Neural cell (in vitro differentiated cells): Measurements from ENCODE around the gene MAEA. TPM values are rescaled to one million over a fixed set of nuclear protein-coding genes. Genes with fewer than 3 reads are reported as not detected.

Experiments
- H2AFZ ChIP-seq: fragments of 200-600, 300-800 bp; sonication (generic), shearing (Covaris generic); 2 replicates; pipeline ENCODE4 v1.6.0; 2014; ENCODE audit warnings: low read depth, mild to moderate bottlenecking, antibody characterized with exemption, low read length, moderate library complexity
- H3F3A ChIP-seq: fragments of 200-600 bp; shearing (Covaris generic); 2 replicates; pipeline ENCODE4 v1.6.1; 2016; ENCODE audit warnings: mild to moderate bottlenecking, moderate library complexity, mixed read lengths, antibody characterized with exemption, low read length; ENCODE audit not compliant: insufficient read depth, poor library complexity, severe bottlenecking
- H3K27ac ChIP-seq: fragments of 200-600, 300-800 bp; sonication (generic), shearing (Covaris generic); 2 replicates; pipeline ENCODE4 v1.5.1; 2014; ENCODE audit warnings: mild to moderate bottlenecking, low read length, moderate library complexity
- H3K27me3 ChIP-seq: fragments of 300-800, 200-600 bp; sonication (generic), shearing (Covaris generic); 2 replicates; pipeline ENCODE4 v1.6.0; 2014; ENCODE audit warnings: mild to moderate bottlenecking, low read depth, low read length, moderate library complexity; ENCODE audit not compliant: insufficient read depth
- H3K36me3 ChIP-seq: fragments of 300-800, 200-600 bp; sonication (generic), shearing (Covaris generic); 2 replicates; pipeline ENCODE4 v1.5.1; 2014; ENCODE audit warnings: mild to moderate bottlenecking, antibody characterized with exemption, low read length, moderate library complexity; ENCODE audit not compliant: insufficient read depth
- H3K4me2 ChIP-seq: fragments of 300-800, 200-600 bp; sonication (generic), shearing (Covaris generic); 2 replicates; pipeline ENCODE4 v1.6.0; 2014; ENCODE audit warnings: mild to moderate bottlenecking, low read length
- H3K4me3 ChIP-seq: fragments of 300-800, 200-600 bp; sonication (generic), shearing (Covaris generic); 2 replicates; pipeline ENCODE4 v1.5.1; 2014; ENCODE audit warnings: mild to moderate bottlenecking, low read length, moderate library complexity
- H3K79me2 ChIP-seq: fragments of 200-600 bp; shearing (Covaris generic); replicated peaks from 2 replicates; pipeline ENCODE4 v1.6.0; 2014; ENCODE audit warnings: mild to moderate bottlenecking, low read length, moderate library complexity; ENCODE audit not compliant: insufficient read depth
- H3K9ac ChIP-seq: fragments of 300-800, 200-600 bp; sonication (generic), shearing (Covaris generic); 2 replicates; pipeline ENCODE4 v1.6.1; 2016; ENCODE audit warnings: mild to moderate bottlenecking, low read length, mixed read lengths
- H3K9me2 ChIP-seq: fragments of 200-600 bp; shearing (Covaris generic); 2 replicates; pipeline ENCODE4 v1.6.1; 2016; ENCODE audit warnings: mild to moderate bottlenecking, low read length, mixed read lengths; ENCODE audit not compliant: insufficient read depth
- H3K9me3 ChIP-seq: fragments of 200-600, 300-800 bp; sonication (generic), shearing (Covaris generic); 2 replicates; pipeline ENCODE4 v1.6.1; 2016; ENCODE audit warnings: mild to moderate bottlenecking, mixed run types, low read length, moderate library complexity, mixed read lengths
- H4K20me1 ChIP-seq: fragments of 200-600 bp; shearing (Covaris generic); 2 replicates; pipeline ENCODE4 v1.6.1; 2016; ENCODE audit warnings: mild to moderate bottlenecking, mixed run types; ENCODE audit not compliant: insufficient read depth
- EP300 ChIP-seq: fragments of 450-650 bp; conservative IDR thresholded peaks from 2 replicates; pipeline ENCODE4 v1.6.1; 2014; ENCODE audit warnings: antibody characterized with exemption, mild to moderate bottlenecking, moderate library complexity; ENCODE audit not compliant: poor library complexity, severe bottlenecking
- EZH2 ChIP-seq: fragments of 200-600, 300-800 bp; shearing (Covaris generic), sonication (generic); IDR thresholded peaks from 2 replicates; pipeline ENCODE4 v1.6.1; 2014; ENCODE audit warnings: antibody characterized with exemption, low read length, borderline replicate concordance, mild to moderate bottlenecking; ENCODE audit not compliant: insufficient read depth, poor library complexity, severe bottlenecking
- MXI1 ChIP-seq: fragments of 450-650 bp; conservative IDR thresholded peaks from 2 replicates; pipeline ENCODE4 v1.6.1; 2014; ENCODE audit warnings: antibody characterized with exemption, mild to moderate bottlenecking; ENCODE audit not compliant: poor library complexity, severe bottlenecking
- POLR2AphosphoS5 ChIP-seq: IDR thresholded peaks from 2 replicates; pipeline ENCODE4 v1.6.1; 2012
- RAD21 ChIP-seq: fragments of 450-650 bp; conservative IDR thresholded peaks from 2 replicates; pipeline ENCODE4 v1.6.1; 2014; ENCODE audit warnings: antibody characterized with exemption, mild to moderate bottlenecking, moderate library complexity
- SMC3 ChIP-seq: fragments of 450-650 bp; conservative IDR thresholded peaks from 2 replicates; pipeline ENCODE4 v1.6.1; 2014; ENCODE audit warnings: antibody characterized with exemption, mild to moderate bottlenecking, moderate library complexity; ENCODE audit not compliant: poor library complexity
- TAF1 ChIP-seq: IDR thresholded peaks from 2 replicates; pipeline ENCODE4 v1.6.1; 2012; ENCODE audit warnings: low read depth
- polyA plus RNA-seq: library from polyadenylated mRNA; depleted of rRNA; stranded (reverse); fragments of >200 nt; gene quantifications from 2 replicates; pipeline ENCODE4 v1.2.3, GENCODE V29; 2014
- TF ChIP-seq, protein P1 (sequence below): fragments of 450-650 bp; IDR thresholded peaks from 2 replicates; pipeline ENCODE4 v1.5.1; 2014; ENCODE audit warnings: antibody characterized with exemption, mild to moderate bottlenecking, moderate library complexity; ENCODE audit not compliant: poor library complexity, severe bottlenecking
- TF ChIP-seq, protein P2 (sequence below): IDR thresholded peaks from 2 replicates; pipeline ENCODE4 v1.6.1; 2012; ENCODE audit warnings: borderline replicate concordance

Gene MAEA
- polyA plus RNA-seq, 1 donor from 2014 or later: 106 TPM

DNA sequence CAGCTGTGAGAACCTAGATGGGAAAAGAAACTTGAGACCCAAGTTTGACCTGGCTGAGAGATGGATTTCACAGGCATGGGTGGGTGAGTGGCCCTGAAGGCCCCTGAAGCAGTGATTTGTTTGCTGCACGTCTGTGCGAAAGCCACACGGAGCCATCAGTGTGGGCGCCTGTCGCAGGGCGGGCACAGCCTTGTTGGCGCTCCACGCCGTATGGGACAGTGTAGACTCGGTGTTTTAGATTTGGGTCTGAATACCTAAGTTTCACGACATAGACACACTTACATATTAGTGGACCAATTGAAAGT lies 35.4 kb downstream of the MAEA start:
- Histone ChIP-seq H3K9ac (no peak overlapping the region), H3K9me3 (no peaks in the 10 kb centered on the region), H3K4me2 (no peak overlapping the region), H3K79me2 (no peaks in the 10 kb centered on the region), H2AFZ (no peak overlapping the region), H3K4me3 (no peak overlapping the region), H3K36me3 (peaks cover 8% of the 10 kb centered on the region), H4K20me1 (no peaks in the 10 kb centered on the region), H3F3A (no peaks in the 10 kb centered on the region), H3K27me3 (no peaks in the 10 kb centered on the region), H3K27ac (no peak overlapping the region), H3K9me2 (no peaks in the 10 kb centered on the region)
- no peak for TF ChIP-seq MXI1
- no peak for TF ChIP-seq SMC3

DNA sequence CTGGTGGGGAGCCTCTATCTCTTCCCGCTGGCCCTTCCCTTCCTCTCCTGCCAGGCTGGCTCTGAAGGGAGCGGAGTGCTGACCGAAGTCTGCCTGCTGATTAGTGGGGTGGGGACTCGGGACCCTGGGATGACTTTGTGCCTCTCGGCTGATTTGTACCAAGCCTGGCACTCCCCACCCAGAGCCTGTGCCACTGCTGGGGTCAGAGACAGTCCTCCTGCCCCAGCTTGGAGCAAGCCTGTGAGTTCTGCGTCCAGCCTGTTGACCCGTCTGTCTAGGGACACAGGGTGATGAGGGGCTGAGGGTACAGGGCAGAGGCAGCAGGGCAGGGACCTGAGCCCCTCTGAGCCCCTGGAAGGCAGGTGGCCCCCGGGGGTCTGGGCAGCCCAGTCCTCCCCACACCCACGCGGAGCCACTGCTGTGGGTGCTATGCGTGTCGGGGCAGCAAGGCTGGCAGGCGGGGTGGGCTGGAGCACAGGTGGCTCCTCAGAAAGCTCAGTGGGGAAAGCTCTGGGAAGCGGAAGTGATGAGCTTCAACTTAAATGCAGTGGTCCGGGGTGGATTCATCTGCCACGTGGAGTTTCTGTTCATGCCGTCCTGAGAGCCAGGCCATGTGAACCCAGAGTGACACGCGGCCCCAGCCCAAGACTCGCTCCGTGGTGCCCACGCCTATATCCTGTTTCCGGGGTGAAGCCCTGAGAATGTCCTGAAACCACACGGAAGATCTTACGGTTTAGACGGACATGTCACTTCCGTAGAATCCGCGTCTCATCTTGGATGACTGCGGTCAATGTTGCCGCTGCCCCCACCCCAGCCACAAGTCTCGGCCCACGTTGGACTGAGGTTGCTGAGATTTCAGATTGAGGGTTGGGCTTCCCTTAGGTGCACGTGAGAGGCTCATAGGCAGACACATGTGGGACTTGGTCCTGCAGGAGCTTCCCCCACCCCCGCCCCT lies 36.3 kb downstream of the MAEA start:
- Histone ChIP-seq H3K9me3 (no peaks in the 10 kb centered on the region), H4K20me1 (no peaks in the 10 kb centered on the region), H3K9ac (no peak overlapping the region), H3K4me2 (no peak overlapping the region), H3K79me2 (no peaks in the 10 kb centered on the region), H3K27ac (no peak overlapping the region), H3K4me3 (no peak overlapping the region), H3K9me2 (no peaks in the 10 kb centered on the region), H2AFZ (no peak overlapping the region), H3F3A (no peaks in the 10 kb centered on the region), H3K36me3 (peaks cover 8% of the 10 kb centered on the region), H3K27me3 (no peaks in the 10 kb centered on the region)
- no peak for TF ChIP-seq MXI1
- TF ChIP-seq, protein P1, sequence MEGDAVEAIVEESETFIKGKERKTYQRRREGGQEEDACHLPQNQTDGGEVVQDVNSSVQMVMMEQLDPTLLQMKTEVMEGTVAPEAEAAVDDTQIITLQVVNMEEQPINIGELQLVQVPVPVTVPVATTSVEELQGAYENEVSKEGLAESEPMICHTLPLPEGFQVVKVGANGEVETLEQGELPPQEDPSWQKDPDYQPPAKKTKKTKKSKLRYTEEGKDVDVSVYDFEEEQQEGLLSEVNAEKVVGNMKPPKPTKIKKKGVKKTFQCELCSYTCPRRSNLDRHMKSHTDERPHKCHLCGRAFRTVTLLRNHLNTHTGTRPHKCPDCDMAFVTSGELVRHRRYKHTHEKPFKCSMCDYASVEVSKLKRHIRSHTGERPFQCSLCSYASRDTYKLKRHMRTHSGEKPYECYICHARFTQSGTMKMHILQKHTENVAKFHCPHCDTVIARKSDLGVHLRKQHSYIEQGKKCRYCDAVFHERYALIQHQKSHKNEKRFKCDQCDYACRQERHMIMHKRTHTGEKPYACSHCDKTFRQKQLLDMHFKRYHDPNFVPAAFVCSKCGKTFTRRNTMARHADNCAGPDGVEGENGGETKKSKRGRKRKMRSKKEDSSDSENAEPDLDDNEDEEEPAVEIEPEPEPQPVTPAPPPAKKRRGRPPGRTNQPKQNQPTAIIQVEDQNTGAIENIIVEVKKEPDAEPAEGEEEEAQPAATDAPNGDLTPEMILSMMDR: no peak
- TF ChIP-seq, protein P2, sequence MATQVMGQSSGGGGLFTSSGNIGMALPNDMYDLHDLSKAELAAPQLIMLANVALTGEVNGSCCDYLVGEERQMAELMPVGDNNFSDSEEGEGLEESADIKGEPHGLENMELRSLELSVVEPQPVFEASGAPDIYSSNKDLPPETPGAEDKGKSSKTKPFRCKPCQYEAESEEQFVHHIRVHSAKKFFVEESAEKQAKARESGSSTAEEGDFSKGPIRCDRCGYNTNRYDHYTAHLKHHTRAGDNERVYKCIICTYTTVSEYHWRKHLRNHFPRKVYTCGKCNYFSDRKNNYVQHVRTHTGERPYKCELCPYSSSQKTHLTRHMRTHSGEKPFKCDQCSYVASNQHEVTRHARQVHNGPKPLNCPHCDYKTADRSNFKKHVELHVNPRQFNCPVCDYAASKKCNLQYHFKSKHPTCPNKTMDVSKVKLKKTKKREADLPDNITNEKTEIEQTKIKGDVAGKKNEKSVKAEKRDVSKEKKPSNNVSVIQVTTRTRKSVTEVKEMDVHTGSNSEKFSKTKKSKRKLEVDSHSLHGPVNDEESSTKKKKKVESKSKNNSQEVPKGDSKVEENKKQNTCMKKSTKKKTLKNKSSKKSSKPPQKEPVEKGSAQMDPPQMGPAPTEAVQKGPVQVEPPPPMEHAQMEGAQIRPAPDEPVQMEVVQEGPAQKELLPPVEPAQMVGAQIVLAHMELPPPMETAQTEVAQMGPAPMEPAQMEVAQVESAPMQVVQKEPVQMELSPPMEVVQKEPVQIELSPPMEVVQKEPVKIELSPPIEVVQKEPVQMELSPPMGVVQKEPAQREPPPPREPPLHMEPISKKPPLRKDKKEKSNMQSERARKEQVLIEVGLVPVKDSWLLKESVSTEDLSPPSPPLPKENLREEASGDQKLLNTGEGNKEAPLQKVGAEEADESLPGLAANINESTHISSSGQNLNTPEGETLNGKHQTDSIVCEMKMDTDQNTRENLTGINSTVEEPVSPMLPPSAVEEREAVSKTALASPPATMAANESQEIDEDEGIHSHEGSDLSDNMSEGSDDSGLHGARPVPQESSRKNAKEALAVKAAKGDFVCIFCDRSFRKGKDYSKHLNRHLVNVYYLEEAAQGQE: no peak
- no peak for TF ChIP-seq RAD21
- no peak for TF ChIP-seq EZH2
- no peak for TF ChIP-seq SMC3
- TF ChIP-seq TAF1: no peak
- no peak for TF ChIP-seq POLR2AphosphoS5
- no peak for TF ChIP-seq EP300
